UCSD-AML1 (cell line): ENCODE results near the gene REM2.
A peak's percentile ranks its signal among the peaks of the same experiment; 100 is the strongest.
"Not testable (repeated sequence)": the region's sequence is repeated elsewhere in the genome, so short reads cannot be mapped to it uniquely, and the experiment has no call there.

Experiments used
- DNase-seq: peaks from one replicate; lab custom pipeline; 2025; ENCODE audit not compliant: unreplicated experiment; lab: John Stamatoyannopoulos, UW

The REM2 gene

DNA sequence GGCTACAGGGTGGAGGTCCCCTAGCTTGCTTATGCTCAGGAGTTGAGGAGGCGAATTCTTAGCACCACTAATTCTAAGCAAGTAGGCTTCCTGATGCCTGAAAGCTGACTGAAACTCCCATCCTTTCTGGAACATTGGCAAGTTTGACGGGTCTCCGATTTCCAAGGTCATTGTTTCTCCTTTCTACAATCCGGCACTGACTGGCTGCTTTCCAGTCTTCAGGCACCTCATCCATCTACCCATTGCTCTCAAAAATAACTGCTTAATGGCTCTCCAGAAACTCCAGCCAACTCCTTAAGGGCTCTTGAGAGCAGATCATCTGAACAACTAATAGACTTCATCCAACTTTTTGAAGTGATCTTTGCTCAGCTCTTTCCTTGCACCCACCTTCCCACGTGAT lies 13.3 kb downstream of the REM2 start:
- DNase-seq = no peak

DNA sequence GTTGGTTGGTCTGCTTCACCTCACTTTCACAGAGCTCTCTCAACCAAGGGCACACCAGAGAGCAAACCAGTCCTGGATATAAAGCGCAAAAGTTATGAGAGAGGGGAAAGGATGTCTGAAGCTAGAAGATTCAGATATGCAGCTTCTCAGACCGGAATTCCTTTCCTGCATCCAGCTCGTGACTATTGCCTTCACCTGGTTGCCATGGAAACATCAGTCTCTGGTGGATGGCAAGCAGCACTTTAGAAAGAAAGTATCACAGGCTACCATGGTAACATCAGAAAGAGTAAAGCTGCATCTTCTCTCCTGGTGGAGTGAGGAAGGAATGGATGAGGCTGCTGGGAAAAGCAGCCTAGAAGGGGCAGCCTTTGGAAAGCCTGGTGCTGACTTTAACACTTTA lies 13.7 kb downstream of the REM2 start:
- no peak for DNase-seq

DNA sequence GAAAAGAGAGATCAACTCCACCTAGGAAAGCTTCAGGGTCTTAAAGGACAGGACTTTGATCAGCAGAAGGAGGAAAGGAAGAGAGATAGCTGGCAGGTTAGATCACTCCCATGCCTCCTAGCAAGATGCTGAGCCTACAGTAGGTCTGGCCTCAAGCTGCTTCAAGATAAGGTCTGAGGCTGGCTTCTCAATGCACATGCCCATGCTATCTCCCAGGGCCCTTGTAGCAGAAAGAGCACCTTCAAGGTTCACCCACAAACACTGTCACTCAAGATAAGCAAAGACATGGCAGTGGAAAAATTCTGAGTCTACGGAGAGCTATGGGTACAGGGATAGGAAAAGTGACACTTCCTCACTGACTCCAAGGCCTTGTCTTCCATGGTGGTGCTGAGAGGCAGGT lies 14.3 kb downstream of the REM2 start:
- no peak for DNase-seq

DNA sequence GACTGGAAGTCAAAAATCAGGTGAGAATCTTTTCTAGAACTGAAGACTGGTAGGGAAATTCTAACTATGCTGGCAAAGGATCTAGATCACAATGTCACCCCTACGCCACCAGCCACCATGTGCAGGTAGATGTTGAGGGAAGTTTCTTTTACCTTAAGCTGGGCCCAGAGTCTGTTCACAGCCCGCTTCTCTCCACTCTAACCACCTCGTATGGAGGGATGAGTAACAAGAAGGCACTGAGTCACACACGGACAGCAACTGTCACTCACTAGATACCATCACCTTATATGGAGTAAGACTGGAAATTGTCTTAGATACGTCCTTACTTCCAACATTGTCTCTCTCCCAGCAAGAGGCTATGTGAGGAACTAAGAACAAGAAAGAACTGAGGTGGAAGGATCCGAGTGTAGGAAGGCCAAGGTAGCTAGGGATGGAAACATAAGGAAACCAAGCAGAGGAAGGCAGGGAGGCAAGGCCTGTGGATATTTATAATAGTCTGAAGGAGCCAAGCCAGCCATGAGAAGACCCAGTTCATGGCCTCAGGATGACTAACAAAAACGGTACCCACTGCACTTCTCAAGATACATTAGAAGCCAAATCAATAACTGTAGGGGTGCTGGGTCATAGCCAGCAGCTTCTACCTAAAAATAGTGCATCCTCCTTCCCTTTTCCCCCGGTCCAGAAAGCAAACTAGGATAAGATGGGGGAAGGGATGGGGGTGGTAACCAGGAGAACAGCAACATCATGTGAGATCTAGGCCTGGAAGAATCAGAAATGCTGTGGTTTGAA lies 15.5 kb downstream of the REM2 start:
- DNase-seq = no peak

DNA sequence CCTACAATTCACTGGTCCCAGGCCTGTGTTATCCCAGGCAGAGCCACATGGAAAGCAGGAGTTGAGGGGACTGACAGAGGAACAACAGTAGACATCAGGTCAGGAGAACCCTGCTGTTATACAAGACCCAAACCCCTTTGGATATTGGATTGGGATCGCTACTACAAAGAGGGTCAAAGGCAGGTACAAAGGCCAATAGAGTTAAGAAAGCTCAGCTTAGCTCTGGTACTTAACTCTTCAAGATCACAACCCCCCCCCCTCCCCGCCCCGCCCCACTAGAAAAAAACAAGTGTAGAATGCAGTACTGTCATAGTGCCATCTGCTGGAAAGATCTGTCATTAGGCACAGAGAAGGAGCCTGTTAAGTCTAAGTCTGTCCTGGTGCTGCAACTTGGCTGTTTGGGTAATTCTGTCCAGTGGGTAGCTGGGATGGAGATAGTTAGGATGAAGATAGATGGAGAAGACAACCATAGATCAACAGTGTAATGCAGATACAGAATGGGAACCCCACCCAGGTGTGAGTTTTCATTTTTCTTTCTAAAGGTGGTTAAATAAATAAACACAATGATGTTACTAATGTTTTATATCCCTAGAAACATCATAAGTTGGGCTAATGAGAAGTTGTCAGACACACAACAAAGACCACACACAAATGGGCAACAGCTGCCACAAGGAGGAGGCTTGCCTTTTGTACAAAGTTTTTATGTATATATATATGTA lies 17.2 kb downstream of the REM2 start:
- DNase-seq = peak; percentile 50

DNA sequence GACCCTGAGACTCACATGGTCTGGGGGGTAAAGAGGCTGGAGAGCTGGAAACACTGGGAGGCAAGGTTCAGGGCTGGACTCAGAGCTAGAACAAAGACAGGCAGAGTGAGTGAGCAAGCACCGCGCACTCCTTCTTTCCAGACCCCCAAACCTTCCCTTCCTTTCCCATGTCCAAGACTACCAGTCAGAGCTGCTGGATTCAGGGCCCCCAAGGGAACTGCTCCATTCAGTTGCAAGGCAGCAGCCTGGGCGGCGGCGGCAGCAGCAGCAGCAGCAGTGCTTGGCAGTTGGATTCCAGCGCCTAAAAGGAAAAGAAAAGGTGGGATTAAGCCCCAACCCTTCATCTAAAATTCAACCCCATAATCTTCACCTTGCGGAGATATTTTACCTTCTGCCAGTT lies 18.8 kb downstream of the REM2 start:
- no peak for DNase-seq

DNA sequence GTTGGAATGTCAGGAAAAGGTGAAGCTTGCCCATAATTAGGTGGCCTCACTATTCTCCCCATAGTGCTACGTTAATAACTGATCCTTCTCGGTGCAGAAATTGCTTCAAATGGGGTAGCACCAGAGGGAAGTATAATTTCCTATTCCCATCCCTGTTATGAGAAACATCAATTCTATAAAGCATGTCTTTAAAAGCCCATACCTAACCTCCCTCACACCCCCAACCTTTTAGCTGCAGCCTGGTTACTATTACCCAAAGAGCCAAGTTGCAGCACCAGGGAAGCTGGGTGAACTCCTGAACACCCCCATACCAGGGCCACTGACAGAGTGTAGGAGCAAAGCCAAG lies 20.7 kb downstream of the REM2 start:
- no peak for DNase-seq

DNA sequence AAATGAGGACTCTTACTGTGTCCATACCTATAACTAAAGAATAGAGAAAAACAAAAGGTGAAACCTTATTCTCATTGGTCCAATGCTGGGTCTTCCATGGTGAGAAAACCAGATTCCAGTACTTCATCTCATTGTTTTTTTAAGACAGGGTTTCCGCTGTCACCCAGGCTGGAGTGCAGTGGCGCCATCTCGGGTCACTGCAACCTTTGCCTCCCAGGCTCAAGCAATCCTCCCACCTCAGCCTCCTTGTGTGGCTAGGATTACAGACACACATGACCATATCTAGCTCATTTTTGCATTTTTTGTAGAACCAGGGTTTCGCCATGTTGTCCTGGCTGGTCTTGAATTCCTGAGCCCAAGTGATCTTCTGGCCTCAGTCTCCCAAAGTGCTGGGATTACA lies 22.6 kb downstream of the REM2 start:
- no peak for DNase-seq

DNA sequence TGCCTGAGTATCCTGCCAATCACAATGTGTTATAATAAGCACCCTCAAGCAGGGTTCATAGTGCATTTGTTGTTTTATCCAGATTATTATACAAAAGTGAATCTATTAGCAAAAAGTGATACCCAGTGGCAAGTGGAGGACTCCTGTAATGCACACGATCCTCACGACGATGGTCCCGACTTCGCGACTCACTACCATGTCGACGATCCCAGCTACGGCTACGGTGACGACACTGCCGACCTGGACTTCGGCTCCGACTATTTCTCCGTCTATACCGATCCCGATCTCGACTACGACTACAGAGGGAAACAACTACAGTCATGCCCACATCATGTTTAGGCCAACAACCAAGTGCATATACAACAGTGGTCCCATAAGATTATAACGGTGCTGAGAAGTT lies 23.1 kb downstream of the REM2 start:
- no peak for DNase-seq

DNA sequence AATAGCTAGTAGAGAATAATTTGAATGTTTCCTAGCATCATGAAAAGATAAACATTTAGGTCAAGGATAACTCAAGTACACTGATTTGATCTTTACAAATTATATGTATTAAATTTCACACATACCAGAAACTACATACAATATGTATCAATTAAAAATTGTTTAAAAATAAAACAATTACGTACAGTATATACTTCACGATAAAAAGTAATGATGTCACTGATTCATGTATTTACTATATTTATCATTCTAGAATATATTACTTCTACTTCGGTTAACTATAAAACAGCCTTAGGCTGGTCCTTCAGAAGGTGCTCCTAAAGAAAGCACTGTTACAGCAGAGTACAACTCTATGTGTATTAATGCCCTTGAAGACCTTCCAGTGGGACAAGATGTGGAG lies 24.4 kb downstream of the REM2 start:
- DNase-seq = no peak

DNA sequence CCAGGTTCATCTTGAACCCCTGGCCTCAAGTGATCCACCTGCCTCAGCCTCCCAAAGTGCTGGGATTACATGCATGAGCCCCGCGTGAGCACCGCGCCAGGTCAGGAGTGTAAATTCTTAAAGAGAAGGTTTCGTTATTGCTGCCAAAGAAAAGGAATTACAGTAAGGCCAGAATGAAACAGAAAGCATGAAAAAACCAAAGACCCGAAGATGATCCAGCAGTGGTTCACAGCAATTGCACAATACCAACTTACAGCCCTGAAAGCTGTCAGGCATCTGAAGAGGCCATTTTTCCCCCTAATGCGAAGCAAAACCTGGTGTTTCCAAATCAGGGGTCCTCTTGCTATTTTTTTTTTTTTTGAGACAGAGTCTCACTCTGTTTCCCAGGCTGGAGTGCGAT lies 25.6 kb downstream of the REM2 start:
- DNase-seq = no peak

DNA sequence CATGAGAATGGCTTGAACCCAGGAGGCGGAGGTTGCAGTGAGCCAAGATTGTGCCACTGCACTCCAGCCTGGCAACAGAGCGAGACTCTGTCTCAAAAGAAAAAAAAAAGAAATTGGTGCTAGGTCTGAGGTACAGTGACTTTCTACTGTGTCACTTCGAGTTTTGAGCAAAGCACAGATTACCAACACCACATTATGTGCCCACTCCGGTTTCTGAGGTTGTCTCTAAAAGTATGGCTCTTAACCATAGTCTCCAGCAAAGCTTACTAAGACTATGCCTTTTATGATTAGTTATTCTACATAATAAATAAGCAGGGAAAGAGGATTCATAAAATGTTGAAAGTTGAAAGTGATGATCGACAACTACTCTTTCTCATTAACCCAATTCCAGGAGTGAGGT lies 27.9 kb downstream of the REM2 start:
- DNase-seq = no peak

DNA sequence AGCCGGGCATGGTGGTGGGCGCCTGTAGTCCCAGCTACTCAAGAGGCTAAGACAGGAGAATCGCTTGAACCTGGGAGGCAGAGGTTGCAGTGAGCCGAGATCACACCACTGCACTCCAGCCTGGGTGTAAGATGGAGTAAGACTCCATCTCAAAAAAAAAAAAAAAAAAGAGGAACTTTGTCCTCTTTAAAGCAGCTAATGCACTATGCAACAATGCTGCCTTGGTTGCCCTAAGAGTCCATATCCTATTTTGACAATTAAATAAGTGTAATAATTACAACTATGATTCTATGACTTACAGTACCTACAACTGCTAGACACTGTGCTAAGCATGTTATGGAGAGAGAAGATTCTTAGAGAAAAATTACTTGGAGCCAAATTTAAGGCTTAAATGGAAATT lies 31.8 kb downstream of the REM2 start:
- not testable (repeated sequence) for DNase-seq

DNA sequence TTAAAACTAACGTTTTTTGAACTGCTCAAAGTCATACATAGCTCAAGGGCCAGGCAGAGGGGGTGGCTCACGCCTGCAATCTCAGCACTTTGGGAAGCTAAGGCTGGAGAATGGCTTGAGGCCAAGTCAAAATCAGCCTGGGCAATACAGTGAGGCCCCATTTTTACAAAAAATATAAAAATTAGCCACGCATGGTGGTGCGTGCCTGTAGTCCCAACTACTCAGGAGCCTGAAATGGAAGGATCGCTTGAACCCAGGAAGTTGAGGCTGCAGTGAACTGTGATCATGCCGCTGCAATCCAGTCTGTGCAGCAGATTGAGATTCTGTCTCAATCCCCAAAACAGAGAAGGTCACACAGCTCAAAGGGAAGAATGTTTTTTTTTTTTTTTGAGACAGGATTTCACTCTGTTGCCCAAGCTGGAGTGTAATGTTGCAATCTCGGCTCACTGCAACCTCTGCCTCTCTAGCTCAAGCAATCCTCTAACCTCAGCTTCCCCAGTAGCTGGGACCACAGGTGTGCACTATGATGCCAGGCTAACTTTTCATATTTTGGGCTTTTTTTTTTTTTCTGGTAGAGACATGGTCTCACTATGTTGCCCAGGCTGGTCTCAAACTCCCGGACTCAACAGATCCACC lies 33.0 kb downstream of the REM2 start:
- DNase-seq = no peak

DNA sequence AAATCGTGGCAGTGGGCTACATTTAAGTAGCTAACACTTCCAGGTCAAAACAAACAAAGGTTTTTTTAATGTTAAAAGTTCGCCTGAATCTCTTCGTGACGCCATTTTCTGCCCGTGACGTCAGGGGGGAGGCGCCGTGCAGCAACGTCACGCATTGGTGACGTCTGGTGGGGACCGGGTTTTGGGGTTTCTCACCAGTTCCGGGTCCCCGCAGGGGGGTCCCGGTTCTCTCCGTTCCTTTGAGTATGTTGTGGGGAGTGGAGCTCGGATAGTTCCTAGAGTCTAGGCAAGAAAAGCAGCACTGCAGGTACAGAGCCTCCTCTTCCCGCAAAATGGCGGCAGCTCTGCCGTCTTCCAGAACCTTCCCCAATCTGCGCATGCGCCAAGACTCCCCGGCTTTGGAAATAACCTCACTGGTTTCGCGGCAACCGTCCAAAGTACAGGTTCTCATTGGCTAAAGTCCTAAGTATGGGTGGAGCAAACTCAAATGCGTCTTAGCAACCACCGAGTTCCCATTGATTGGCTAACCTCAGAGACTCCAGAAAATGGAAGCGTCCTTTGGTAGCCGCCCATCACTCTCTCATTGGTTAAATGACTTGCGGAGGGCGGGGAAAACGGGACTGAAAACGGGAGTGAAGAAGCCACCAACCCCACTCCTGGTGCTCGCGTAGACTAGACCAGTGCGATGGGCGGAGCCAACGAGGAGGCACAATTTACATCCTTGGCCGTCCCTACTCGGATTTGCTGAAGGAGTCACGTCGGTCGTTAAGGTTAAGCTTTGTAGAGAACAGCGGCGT lies 36.0 kb downstream of the REM2 start, which contains the start of gene RBM23:
TSS of gene RBM23 (minus strand) at position 346 of the 797 bp plus-strand sequence.
- DNase-seq = peak; percentile 99

DNA sequence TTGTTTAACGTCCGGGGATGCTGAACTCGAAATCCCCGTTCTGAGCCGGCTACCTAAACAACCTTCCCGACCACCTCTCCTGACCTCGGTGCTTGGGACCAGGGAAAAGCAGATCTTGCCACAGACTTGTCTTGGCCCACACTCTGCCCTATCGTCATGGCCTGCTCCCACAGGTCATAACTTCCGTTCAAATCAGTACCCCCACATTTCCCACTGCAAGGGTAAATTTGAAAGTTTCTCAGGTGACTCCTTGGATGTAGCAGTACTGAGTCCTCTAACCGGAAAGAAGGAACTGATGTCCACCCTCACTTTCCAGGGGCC lies 36.5 kb downstream of the REM2 start:
- no peak for DNase-seq

DNA sequence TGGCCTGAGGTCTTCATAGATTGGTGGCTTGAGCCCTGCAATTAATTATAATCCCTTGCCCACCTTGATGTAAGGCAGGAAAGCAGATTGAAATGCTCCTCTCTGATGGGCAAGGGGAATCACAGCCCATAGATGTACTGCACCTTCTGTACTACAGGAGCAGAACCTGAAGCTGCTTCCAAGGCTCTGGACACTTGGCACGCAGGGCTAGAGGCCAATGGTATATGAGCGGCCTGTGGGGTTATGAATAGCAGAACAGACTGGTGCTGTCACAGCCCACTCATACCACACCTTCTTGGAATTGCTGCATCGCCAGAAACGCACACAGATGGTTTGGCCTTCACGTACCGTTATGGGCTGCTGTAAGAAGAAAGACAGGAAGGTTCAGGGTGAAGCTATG lies 37.7 kb downstream of the REM2 start:
- no peak for DNase-seq

DNA sequence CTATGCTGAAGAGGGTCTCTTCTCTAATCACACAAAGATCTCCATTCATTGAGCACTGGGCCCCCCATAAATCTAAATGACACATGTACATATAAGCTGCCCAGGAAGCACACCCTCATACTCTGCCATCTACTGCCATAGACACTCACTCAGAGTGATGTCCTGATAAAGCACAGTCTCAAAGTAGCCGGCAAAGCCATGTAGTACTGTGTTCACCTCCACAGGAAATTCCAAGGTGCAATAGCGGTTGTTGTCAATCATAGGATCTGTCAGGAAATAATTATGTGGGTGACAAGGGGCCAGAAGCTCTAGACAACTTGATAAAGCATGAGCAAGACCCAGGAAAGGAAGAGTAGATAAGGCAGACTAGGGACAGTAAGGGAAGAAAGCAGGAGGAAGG lies 39.3 kb downstream of the REM2 start:
- no peak for DNase-seq

DNA sequence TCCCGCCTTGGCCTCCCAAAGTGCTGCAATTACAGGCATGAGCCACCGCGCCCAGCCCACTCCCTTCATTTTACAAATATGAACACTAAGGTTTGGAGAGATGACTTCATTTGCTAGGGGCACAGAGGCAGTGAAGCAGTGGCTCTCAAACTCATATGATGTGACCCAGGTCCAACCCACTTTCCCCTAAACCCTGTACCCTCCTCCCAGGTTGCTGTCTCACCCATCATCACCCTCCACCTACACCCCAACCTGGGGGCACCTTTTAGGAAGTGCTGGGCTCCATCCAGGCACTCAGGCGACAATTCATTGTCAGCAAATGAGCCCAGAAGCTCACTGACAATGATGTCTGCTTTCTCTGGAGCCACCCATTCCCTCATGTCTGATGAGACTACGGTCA lies 40.7 kb downstream of the REM2 start:
- no peak for DNase-seq

DNA sequence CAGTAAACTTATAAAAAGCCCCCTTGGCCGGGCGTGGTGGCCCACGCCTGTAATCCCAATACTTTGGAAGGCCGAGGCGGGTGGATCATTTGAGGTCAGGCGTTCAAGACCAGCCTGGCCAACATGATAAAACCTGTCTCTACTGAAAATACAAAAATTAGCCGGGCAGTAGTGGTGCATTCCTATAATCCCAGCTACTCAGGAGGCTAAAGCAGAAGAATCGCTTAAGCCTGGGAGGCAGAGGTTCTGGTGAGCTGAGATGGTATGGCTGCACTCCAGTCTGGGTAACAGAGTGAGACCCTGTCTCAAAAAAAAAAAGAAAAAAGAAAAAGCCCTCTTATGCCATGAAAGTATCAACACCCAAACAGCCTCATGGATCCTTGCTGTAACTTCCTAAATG lies 42.5 kb downstream of the REM2 start:
- DNase-seq = no peak

DNA sequence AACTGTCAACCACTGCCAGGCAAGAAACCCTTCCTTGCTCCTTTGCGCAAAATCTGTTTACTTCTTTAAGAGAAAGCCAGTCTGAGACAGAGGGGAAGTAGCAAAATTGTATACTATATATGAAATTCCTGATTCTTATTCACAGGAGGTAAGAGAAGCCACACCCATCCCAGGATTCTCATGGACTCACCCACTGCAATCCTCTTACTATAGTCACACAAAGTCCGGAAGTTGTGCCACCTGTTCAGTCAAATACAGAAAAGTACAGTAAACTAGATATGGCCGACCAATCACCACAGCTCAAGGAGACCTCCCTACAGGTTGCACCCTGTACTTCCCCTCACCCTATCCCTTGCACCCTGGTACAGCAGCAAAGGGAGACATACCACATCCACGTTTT lies 43.3 kb downstream of the REM2 start:
- DNase-seq = no peak
